ENCODE results near the gene PPIF.

DNA sequence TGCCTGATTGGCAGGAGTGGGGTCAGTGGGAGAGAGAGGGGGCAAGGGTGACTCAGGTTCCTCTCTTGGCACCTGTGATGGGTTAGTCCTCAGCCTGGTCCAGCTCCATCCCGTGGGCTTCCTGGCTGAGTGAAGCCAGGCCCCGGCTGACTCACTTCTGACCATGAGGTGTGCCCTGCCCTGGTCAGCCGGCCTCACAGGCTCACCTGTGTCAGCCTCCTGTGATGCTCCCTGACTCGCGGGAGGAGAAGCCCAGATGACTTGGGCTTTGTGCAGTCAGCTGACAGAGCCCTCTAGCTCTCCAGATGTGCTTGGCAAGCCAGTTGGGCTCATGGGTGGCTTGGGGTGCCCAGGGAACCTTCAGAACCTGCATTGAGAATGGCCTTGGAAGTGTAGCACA lies 16.0 kb upstream of the PPIF start:
- TF ChIP-seq CTCF (IDR thresholded peaks at IDR 0.05) (no peak), POLR2A (IDR thresholded peaks at IDR 0.05) (no peak)

Data from testis (tissue), 2 donors.